LNCAP (cell line): Measurements from ENCODE around the gene SLC2A5.

Experiments used
- TF ChIP-seq, protein P1 (sequence below): fragments of 450-650 bp; IDR thresholded peaks from 2 replicates; pipeline ENCODE4 v1.5.1; 2017; ENCODE audit warnings: mild to moderate bottlenecking

Gene SLC2A5

DNA sequence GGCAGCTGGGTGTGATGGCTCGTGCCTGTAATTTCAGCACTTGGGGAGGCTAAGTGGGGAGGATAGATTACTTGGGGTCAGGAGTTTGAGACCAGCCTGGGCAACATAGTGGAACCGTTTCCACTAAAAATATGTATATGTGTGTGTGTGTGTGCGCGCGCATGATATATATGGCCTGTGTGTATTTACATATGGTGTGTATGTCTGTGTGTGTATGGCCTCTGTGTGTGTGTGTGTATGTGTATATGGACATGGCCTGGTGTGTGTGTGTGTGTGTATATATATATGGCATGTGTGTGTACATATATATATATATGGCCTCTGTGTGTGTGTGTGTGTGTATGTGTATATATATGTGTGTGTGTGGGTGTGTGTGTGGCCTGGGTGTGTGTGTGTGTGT lies 27.2 kb downstream of the SLC2A5 start:
- TF ChIP-seq, protein P1, sequence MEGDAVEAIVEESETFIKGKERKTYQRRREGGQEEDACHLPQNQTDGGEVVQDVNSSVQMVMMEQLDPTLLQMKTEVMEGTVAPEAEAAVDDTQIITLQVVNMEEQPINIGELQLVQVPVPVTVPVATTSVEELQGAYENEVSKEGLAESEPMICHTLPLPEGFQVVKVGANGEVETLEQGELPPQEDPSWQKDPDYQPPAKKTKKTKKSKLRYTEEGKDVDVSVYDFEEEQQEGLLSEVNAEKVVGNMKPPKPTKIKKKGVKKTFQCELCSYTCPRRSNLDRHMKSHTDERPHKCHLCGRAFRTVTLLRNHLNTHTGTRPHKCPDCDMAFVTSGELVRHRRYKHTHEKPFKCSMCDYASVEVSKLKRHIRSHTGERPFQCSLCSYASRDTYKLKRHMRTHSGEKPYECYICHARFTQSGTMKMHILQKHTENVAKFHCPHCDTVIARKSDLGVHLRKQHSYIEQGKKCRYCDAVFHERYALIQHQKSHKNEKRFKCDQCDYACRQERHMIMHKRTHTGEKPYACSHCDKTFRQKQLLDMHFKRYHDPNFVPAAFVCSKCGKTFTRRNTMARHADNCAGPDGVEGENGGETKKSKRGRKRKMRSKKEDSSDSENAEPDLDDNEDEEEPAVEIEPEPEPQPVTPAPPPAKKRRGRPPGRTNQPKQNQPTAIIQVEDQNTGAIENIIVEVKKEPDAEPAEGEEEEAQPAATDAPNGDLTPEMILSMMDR: no peak

DNA sequence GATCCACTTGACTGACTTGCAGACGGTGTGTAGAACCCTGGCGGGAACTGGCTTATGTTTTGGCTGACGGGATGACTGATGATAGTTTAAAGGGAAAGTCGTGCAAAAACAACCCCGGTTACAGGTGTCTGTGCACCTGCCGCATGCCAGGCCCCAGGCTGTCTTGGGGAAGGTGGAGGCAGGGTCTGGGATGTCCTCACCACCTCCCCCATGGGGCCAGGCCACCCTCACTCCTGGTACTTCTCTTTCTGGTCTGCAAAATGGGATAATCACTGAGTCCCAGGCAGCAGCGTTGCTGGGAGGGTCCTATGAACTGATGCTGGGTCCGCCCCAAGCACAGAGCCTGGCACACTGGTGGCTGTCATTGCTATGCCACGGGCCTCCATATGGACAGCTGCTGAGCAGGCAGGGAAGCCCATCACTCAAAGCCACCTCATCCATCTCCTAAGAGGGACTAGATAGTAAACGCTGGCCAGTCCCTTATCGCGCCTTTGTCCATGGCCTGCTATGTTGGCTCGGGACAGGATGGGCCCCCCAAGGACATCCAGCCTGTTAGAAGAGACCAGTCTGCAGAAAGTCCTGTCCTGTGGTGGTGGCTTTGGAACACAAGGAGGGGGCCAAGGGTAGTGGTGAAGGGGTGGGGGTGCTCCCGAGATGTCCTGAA lies 28.2 kb downstream of the SLC2A5 start:
- TF ChIP-seq, protein P1: no peak

DNA sequence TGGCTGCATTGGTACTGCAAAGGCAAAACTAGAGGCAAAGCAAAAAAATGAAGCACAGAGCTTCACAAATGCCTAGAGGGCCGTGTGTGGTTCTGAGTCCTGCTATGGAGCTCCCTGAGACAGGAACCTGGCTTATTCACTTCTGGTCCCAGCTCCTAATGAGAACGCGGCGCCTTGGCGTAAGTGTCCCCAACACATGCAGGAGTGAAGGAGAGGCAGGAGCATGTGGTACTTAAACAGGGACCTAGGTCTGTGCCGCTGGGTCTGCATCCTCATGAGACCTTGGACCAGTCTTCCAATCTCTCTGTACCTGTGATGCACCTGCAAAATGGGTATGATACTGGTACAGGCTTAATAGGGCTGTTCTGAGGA lies 28.8 kb downstream of the SLC2A5 start:
- TF ChIP-seq, protein P1: no peak

DNA sequence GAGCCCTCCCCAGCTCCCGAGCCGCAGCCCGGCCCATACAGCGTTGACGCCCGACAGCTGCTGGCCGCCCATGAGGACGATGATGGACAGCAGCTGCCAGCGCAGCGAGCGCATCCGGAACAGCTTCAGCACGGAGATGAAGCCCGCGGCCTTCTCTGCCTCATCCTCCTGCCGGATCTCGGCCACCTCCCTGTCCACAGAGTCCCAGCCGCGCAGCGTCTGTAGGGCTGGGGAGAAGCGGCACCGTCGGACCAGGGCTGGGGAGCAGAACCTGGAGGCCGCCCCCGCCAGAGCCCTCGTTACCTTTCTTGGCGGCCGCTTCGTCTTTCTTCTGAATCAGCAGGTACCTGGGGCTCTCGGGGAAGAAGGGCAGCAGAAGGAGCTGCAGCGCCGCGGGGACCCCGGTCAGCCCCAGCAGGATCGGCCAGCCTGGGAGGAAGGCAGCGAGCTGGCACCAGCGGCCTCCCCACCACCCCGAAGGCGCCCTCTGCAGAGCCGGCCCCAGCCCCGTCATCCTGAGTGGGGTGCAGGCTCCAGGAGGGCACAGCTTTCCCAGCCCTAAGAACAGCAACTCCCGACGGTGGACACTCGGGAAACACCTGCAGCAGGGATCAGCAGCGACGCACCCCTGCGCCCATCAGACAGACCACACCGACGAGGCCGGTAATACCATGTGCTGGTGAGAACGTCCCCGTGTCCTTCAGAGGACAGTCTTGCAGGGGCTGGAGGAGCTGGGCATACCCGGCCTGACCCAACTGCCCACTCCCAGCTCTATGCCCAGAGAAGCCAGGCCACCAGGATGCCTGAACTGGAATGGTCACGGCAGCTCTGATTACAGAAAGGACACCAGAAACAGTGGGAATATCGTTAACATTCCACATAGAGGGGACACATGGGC lies 29.4 kb downstream of the SLC2A5 start:
- TF ChIP-seq, protein P1: no peak

DNA sequence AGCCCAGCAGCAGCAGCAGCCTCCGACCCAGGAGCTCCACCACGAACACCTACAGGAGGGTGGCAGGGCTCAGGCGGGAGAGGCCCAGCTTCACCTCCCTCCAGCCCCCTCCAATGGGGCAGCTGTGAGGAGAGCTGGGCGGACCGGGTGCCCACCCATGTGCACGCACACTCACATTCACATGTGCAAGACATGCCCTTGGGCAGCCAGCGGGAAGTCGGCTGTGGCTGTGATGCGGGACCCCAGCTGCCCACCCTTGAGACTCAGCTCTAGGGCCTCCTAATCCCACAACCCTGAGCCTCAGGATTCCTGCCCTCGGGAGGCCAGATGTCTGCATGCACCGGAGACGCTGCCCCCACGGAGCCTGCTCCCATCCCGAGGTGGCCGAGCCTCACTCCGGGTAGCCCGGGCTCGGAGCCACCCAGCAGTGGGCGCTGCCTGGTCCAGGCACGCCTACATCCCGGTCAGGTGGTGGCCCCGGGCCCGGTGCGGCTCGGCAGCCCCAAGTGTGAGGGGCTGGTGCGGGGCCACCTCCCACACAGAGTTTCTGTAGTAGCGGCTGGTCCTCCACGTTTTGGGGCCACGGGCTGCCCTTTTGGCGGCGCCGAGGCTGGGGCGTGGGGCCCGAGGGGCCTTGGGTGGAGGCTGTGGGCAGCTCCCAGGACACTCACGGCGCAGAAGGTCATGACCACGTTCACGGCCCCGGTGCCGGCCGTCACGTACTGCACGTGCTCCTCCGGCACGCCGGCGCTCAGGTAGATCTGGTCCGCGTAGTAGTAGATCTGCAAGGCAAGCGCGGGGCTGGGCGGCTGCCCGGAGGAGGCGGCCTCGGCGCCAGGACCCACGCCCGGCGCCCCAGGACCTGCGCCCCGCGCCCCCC lies 30.3 kb downstream of the SLC2A5 start:
- TF ChIP-seq, protein P1: no peak

DNA sequence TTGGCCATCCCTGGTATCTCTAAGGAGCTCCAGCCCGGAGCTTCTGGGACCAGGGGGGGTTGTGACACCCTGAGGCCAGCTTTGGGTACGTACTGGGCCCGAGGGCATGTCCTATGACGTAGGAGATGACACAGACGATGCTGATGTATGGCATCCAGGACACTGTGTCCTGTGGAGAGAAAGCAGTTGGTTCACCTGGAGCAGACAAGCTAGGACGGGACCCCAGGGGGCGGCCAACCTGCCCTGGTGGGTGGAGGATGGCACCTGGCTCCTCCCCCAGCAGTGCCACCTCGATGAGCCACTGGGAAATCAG lies 31.1 kb downstream of the SLC2A5 start:
- TF ChIP-seq, protein P1: no peak
